ENCODE data around the gene PLEKHD1.
"Not testable (repeated sequence)": the region's sequence is repeated elsewhere in the genome, so short reads cannot be mapped to it uniquely, and the experiment has no call there.

The PLEKHD1 gene

GRCh38 chr14:69489495-69489894, 5.0 kb downstream of the PLEKHD1 start:
- no peak overlapping the region for H3K4me3 ChIP-seq (replicated peaks in 1 of 2; ENCODE audit: low read depth in 2 of 2, low read length in 2 of 2)
- no peak for DNase-seq (ENCODE audit: low read depth in 2 of 2)
- TF ChIP-seq CTCF (IDR thresholded peaks at IDR 0.05; ENCODE audit: low read depth, low read length) = no peak

- no peak overlapping the region for H3K4me3 ChIP-seq (replicated peaks in 1 of 2; ENCODE audit: low read depth in 2 of 2, low read length in 2 of 2)
- DNase-seq (ENCODE audit: low read depth in 2 of 2) = no peak
- TF ChIP-seq CTCF (IDR thresholded peaks at IDR 0.05; ENCODE audit: low read depth, low read length) = no peak
Observed at GRCh38 chr14:69490219-69490918, 5.8 kb downstream of the PLEKHD1 start.

GRCh38 chr14:69491193-69491592, 6.7 kb downstream of the PLEKHD1 start:
- no peak for TF ChIP-seq CTCF (IDR thresholded peaks at IDR 0.05; ENCODE audit: low read depth, low read length)
- no peak overlapping the region for H3K4me3 ChIP-seq (replicated peaks in 1 of 2; ENCODE audit: low read depth in 2 of 2, low read length in 2 of 2)
- no peak for DNase-seq (ENCODE audit: low read depth in 2 of 2)

- DNase-seq (ENCODE audit: low read depth in 2 of 2) = no peak
- no peak for TF ChIP-seq CTCF (IDR thresholded peaks at IDR 0.05; ENCODE audit: low read depth, low read length)
- no peak overlapping the region for H3K4me3 ChIP-seq (replicated peaks in 1 of 2; ENCODE audit: low read depth in 2 of 2, low read length in 2 of 2)
Observed at GRCh38 chr14:69493038-69493437, 8.5 kb downstream of the PLEKHD1 start.

- TF ChIP-seq CTCF (IDR thresholded peaks at IDR 0.05; ENCODE audit: low read depth, low read length) = no peak
- no peak for DNase-seq (ENCODE audit: low read depth in 2 of 2)
- no peak overlapping the region for H3K4me3 ChIP-seq (replicated peaks in 1 of 2; ENCODE audit: low read depth in 2 of 2, low read length in 2 of 2)
Observed at GRCh38 chr14:69493791-69494190, 9.3 kb downstream of the PLEKHD1 start.

- no peak overlapping the region for H3K4me3 ChIP-seq (replicated peaks in 1 of 2; ENCODE audit: low read depth in 2 of 2, low read length in 2 of 2)
- DNase-seq (ENCODE audit: low read depth in 2 of 2) = no peak
- TF ChIP-seq CTCF (IDR thresholded peaks at IDR 0.05; ENCODE audit: low read depth, low read length) = no peak
Observed at GRCh38 chr14:69495341-69495921, 10.9 kb downstream of the PLEKHD1 start.

- not testable (repeated sequence) for H3K4me3 ChIP-seq (replicated peaks in 1 of 2; ENCODE audit: low read depth in 2 of 2, low read length in 2 of 2); DNase-seq (ENCODE audit: low read depth in 2 of 2)
Observed at GRCh38 chr14:69497866-69498265, 13.3 kb downstream of the PLEKHD1 start.

- DNase-seq (ENCODE audit: low read depth in 2 of 2); H3K4me3 ChIP-seq (replicated peaks in 1 of 2; ENCODE audit: low read depth in 2 of 2, low read length in 2 of 2): not testable (repeated sequence)
Observed at GRCh38 chr14:69498286-69498685, 13.8 kb downstream of the PLEKHD1 start.

Data from cardiac fibroblast (primary cell).